WTC11 (cell line): Measurements from ENCODE around the gene TRIM26.

Source experiments
- ATF1 ChIP-seq: sonication (generic); formaldehyde crosslinking; IDR thresholded peaks from 2 replicates; pipeline ENCODE4 v1.8.1; 2023; ENCODE audit warnings: mild to moderate bottlenecking, moderate library complexity, missing genetic modification reagents
- ZNF423 ChIP-seq: fragments of 250-450 bp; sonication (Bioruptor Pico); IDR thresholded peaks from 2 replicates; pipeline ENCODE4 v2.1.2; 2022; ENCODE audit warnings: mild to moderate bottlenecking, moderate library complexity
- TF ChIP-seq, protein P1 (sequence below): fragments of 200-600 bp; IDR thresholded peaks from 2 replicates; pipeline ENCODE4 v1.8.0; 2022; ENCODE audit warnings: antibody characterized with exemption

GRCh38 chr6:30158475-30159040 is 54.6 kb downstream of the TRIM26 start:
- TF ChIP-seq, protein P1, sequence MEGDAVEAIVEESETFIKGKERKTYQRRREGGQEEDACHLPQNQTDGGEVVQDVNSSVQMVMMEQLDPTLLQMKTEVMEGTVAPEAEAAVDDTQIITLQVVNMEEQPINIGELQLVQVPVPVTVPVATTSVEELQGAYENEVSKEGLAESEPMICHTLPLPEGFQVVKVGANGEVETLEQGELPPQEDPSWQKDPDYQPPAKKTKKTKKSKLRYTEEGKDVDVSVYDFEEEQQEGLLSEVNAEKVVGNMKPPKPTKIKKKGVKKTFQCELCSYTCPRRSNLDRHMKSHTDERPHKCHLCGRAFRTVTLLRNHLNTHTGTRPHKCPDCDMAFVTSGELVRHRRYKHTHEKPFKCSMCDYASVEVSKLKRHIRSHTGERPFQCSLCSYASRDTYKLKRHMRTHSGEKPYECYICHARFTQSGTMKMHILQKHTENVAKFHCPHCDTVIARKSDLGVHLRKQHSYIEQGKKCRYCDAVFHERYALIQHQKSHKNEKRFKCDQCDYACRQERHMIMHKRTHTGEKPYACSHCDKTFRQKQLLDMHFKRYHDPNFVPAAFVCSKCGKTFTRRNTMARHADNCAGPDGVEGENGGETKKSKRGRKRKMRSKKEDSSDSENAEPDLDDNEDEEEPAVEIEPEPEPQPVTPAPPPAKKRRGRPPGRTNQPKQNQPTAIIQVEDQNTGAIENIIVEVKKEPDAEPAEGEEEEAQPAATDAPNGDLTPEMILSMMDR, result no peak
- no peak for TF ChIP-seq ATF1 (CRISPR knock-in tag)
- no peak for TF ChIP-seq ZNF423 (CRISPR knock-in tag)
